ENCODE data around the gene MVB12A.

The MVB12A gene

DNA sequence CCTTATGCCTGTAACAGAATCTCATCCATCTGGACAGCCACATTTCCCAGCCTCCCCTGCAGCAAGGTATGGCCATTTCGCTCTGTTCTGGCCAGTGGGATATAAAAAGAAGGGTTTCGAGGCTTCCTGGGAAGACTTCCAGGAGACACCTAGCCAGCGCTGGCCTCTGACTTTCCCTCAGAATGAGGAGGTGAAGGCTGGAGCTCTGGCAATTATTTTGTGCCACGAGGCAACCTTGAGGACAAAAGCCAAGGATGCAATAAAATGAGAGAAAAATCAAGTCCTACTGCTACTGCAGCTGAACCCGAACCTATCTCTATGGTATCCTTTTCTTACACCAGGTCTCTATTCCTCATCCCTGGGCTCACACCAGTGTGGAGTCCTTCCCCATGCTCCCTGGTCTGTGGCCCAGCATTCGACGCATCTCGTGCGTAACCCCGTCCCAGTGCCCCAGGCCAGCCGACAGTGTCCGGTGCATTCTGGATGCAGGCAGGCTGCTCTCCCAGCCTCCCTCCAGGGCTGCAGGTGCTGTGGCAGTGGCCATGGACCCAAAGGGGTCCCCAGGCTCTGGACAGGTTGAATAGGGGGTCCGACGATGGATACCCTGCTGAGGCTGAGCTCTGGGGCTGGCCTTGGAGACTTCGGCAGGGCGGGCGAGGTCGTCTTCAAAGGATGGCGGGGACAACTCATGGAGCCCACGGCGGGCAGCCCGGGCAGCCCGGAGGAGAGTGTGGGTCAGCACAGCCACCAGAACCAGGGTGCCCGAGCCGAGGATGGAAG is 16.4 kb downstream of the MVB12A start:
- no peak for DNase-seq (ENCODE audit: low spot score)
- TF ChIP-seq, protein P1, sequence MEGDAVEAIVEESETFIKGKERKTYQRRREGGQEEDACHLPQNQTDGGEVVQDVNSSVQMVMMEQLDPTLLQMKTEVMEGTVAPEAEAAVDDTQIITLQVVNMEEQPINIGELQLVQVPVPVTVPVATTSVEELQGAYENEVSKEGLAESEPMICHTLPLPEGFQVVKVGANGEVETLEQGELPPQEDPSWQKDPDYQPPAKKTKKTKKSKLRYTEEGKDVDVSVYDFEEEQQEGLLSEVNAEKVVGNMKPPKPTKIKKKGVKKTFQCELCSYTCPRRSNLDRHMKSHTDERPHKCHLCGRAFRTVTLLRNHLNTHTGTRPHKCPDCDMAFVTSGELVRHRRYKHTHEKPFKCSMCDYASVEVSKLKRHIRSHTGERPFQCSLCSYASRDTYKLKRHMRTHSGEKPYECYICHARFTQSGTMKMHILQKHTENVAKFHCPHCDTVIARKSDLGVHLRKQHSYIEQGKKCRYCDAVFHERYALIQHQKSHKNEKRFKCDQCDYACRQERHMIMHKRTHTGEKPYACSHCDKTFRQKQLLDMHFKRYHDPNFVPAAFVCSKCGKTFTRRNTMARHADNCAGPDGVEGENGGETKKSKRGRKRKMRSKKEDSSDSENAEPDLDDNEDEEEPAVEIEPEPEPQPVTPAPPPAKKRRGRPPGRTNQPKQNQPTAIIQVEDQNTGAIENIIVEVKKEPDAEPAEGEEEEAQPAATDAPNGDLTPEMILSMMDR (IDR thresholded peaks at IDR 0.05; ENCODE audit: poor library complexity, severe bottlenecking) = no peak
- no peaks in the 10 kb centered on the region for H3K4me1 ChIP-seq (ENCODE audit: insufficient read depth, poor library complexity, severe bottlenecking)
- H3K27ac ChIP-seq (ENCODE audit: poor library complexity, severe bottlenecking) = no peak overlapping the region
- ATAC-seq (ENCODE audit: low read depth) = no peak
- no peaks in the 10 kb centered on the region for H3K27me3 ChIP-seq (ENCODE audit: insufficient read depth, poor library complexity, severe bottlenecking)
- H3K4me3 ChIP-seq (ENCODE audit: severe bottlenecking) = no peak overlapping the region
- no peaks in the 10 kb centered on the region for H3K36me3 ChIP-seq (ENCODE audit: low read depth)
- no peaks in the 10 kb centered on the region for H3K9me3 ChIP-seq (ENCODE audit: severe bottlenecking)

DNA sequence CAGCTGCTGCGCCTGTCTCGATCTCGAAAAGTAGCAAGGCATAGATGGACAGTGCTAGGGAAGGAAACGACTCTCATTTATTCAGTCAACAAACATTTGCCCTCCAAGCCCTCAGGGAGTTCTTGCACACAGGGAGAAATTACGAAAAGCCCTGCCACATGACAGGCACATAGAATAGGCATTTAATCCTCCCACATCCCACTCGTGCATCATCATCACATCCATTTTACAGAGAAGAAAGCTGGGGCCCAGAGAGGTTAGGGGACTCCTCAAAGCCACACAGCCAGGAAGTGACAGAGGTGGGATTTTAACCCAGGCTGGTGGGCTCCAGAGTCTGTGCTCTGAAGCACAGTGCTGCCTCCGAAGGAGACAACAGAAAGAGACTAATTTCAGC is 17.0 kb downstream of the MVB12A start:
- Histone ChIP-seq H3K4me1 (ENCODE audit: insufficient read depth, poor library complexity, severe bottlenecking) (peaks cover 2% of the 10 kb centered on the region), H3K4me3 (ENCODE audit: severe bottlenecking) (no peak overlapping the region), H3K9me3 (ENCODE audit: severe bottlenecking) (no peaks in the 10 kb centered on the region), H3K27me3 (ENCODE audit: insufficient read depth, poor library complexity, severe bottlenecking) (no peaks in the 10 kb centered on the region), H3K36me3 (ENCODE audit: low read depth) (no peaks in the 10 kb centered on the region), H3K27ac (ENCODE audit: poor library complexity, severe bottlenecking) (no peak overlapping the region)
- TF ChIP-seq, protein P1 (IDR thresholded peaks at IDR 0.05; ENCODE audit: poor library complexity, severe bottlenecking) = no peak
- DNase-seq (ENCODE audit: low spot score) (no peak), ATAC-seq (ENCODE audit: low read depth) (no peak)

DNA sequence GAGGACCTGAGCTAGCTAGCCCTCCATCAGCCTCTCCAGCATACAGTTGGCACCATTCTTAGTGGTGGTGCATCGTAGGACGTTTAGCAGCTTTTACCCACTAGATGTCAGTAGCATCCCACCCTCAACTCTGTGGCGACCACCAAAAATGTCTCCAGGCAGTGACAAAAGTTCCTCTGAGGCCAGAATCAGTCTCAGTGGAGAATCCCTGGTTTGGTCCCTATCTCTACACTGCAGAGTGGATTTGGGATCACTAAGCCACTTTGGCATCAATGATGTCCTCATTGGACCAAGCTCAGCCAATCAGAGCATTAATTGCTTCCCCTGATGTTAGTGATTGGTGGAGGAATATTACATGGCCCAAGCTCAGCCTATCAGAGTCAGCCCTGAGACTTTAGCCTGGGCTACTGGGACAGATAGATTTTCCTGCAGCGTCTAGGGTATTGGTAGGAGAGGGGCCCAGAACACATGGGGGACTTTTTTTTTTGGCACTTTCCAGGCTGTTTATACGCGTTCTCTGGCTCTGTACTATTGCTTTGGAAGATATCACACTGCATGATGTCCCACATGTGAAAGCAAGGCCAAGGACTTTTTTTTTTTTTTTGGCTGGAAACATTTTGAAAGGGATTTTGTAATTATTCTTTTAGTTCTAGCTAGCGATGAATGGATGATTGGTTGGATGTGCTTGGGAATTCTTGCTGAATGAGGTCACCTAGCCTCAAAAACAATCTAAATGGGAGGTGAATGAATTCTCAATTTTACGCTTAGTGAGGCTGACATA is 21.6 kb downstream of the MVB12A start:
- Histone ChIP-seq H3K27me3 (ENCODE audit: insufficient read depth, poor library complexity, severe bottlenecking) (no peaks in the 10 kb centered on the region), H3K27ac (ENCODE audit: poor library complexity, severe bottlenecking) (no peak overlapping the region), H3K9me3 (ENCODE audit: severe bottlenecking) (peaks cover 2% of the 10 kb centered on the region), H3K4me3 (ENCODE audit: severe bottlenecking) (no peak overlapping the region), H3K4me1 (ENCODE audit: insufficient read depth, poor library complexity, severe bottlenecking) (peaks cover 3% of the 10 kb centered on the region), H3K36me3 (ENCODE audit: low read depth) (no peaks in the 10 kb centered on the region)
- TF ChIP-seq, protein P1 (IDR thresholded peaks at IDR 0.05; ENCODE audit: poor library complexity, severe bottlenecking) = peak; percentile 62
- DNase-seq (ENCODE audit: low spot score) = no peak
- peak; percentile 27; the same call in 2 of the 3 replicates for ATAC-seq (ENCODE audit: low read depth)

- no peak for DNase-seq (ENCODE audit: low spot score)
- Histone ChIP-seq H3K9me3 (ENCODE audit: severe bottlenecking) (peaks cover 2% of the 10 kb centered on the region), H3K4me1 (ENCODE audit: insufficient read depth, poor library complexity, severe bottlenecking) (peaks cover 3% of the 10 kb centered on the region), H3K4me3 (ENCODE audit: severe bottlenecking) (no peak overlapping the region), H3K27ac (ENCODE audit: poor library complexity, severe bottlenecking) (no peak overlapping the region), H3K27me3 (ENCODE audit: insufficient read depth, poor library complexity, severe bottlenecking) (peaks cover 4% of the 10 kb centered on the region), H3K36me3 (ENCODE audit: low read depth) (no peaks in the 10 kb centered on the region)
- no peak for ATAC-seq (ENCODE audit: low read depth)
- TF ChIP-seq, protein P1 (IDR thresholded peaks at IDR 0.05; ENCODE audit: poor library complexity, severe bottlenecking) = no peak
Observed at GRCh38 chr19:17445526-17446165, 25.8 kb downstream of the MVB12A start.

Measured in RWPE2 (cell line).